K562 (cell line): ENCODE data around the gene CCDC192. TPM values are rescaled to one million over a fixed set of nuclear protein-coding genes. Genes with fewer than 3 reads are reported as not detected.

Experiments
- ATAC-seq: fragments of 200-7000 bp; cut with Tn5 transposase; 3 replicates; pipeline ENCODE4 v1.9.1; 2020; ENCODE audit warnings: moderate library complexity
- BruUV-seq: library from RNA; stranded (reverse); fragments of 400-500 nt; replicated peaks from 2 replicates; lab custom pipeline; 2021; lab: Mats Ljungman, UMichigan
- CTCF ChIA-PET: fragments of 300-600 bp; formaldehyde crosslinking; extraction: SDS; loops from one replicate; lab custom pipeline; 2021; ENCODE audit warnings: low intra/inter-chr PET ratio; lab: Yijun Ruan, JAX
- POLR2A ChIA-PET: fragments of 300-600, 350-650 bp; sonication (Branson Sonifier 250); formaldehyde crosslinking; extraction: SDS; loops from one replicate; lab custom pipeline; 2021; ENCODE audit warnings: antibody characterized with exemption, inconsistent platforms; lab: Yijun Ruan, JAX
- DNase-seq, 4 experiments: peaks; one replicate each; pipeline versions ENCODE4 v3.0.0 to v3.0.0-alpha.2; 2011 to 2018; ENCODE audit warnings: low spot score in 3 of 4, mixed read lengths in 3 of 4; ENCODE audit errors: extremely low read depth in 1 of 4
- FAIRE-seq: peaks from 2 replicates; lab custom pipeline; 2011; peaks lifted over from hg19 to GRCh38; lab: Jason Lieb, UNC
- H2AFZ ChIP-seq: 2 replicates; pipeline ENCODE4 v1.6.0; 2011; ENCODE audit warnings: low read depth, low read length, control low read depth, inconsistent platforms
- H3K27ac ChIP-seq: fragments of 200-600 bp; 3 replicates; pipeline ENCODE4 v1.8.0; 2011; ENCODE audit warnings: low read depth, mild to moderate bottlenecking, control low read depth, inconsistent platforms, low read length, moderate library complexity, mixed read lengths; ENCODE audit errors: extremely low read depth
- H3K27me3 ChIP-seq, 2 experiments: fragments of 300-600 bp in 1 of 2; 2 replicates in 1 of 2; 3 replicates in 1 of 2; pipeline versions ENCODE4 v1.6.0 to v1.8.0; 2011; ENCODE audit warnings: inconsistent platforms in 2 of 2, low read length in 2 of 2, mild to moderate bottlenecking in 1 of 2, mixed read lengths in 1 of 2, moderate library complexity in 1 of 2; ENCODE audit not compliant: control insufficient read depth in 2 of 2, insufficient read depth in 2 of 2
- H3K36me3 ChIP-seq: fragments of 300-600 bp; 3 replicates; pipeline ENCODE4 v1.8.0; 2011; ENCODE audit warnings: mild to moderate bottlenecking, low read length, inconsistent platforms; ENCODE audit not compliant: control insufficient read depth, insufficient read depth
- H3K4me1 ChIP-seq, 2 experiments: fragments of 200-600 bp in 1 of 2; replicated peaks in 1 of 2; 2 replicates in 1 of 2; 3 replicates in 1 of 2; pipeline versions ENCODE4 v1.5.1 to v1.8.0; 2011; ENCODE audit warnings: inconsistent platforms in 2 of 2, low read length in 2 of 2, mild to moderate bottlenecking in 1 of 2, mixed read lengths in 1 of 2, moderate library complexity in 1 of 2; ENCODE audit not compliant: control insufficient read depth in 2 of 2, insufficient read depth in 2 of 2
- H3K4me2 ChIP-seq: 2 replicates; pipeline ENCODE4 v1.6.1; 2011; ENCODE audit warnings: low read length, control low read depth, inconsistent platforms, mixed read lengths; ENCODE audit not compliant: insufficient read depth
- H3K4me3 ChIP-seq: fragments of 200-600 bp; sonication (generic), shearing (Covaris generic); 2 replicates; pipeline ENCODE4 v1.5.1; 2016; ENCODE audit warnings: control low read depth, inconsistent platforms
- H3K79me2 ChIP-seq: fragments of 200-600 bp; 3 replicates; pipeline ENCODE4 v1.8.0; 2011; ENCODE audit warnings: low read length, inconsistent platforms; ENCODE audit not compliant: control insufficient read depth, insufficient read depth
- H3K9ac ChIP-seq, 2 experiments: 2 replicates each; pipeline versions ENCODE4 v1.6.0 to v1.6.1; 2011; ENCODE audit warnings: low read depth in 2 of 2, low read length in 2 of 2, control low read depth in 1 of 2, inconsistent platforms in 1 of 2, mild to moderate bottlenecking in 1 of 2, mixed read lengths in 1 of 2; ENCODE audit not compliant: insufficient read depth in 1 of 2
- H3K9me1 ChIP-seq: one replicate; pipeline ENCODE4 v1.6.0; 2011; ENCODE audit warnings: inconsistent platforms, mild to moderate bottlenecking, low read length, moderate library complexity; ENCODE audit not compliant: control insufficient read depth, insufficient read depth
- H3K9me3 ChIP-seq: replicated peaks from 2 replicates; pipeline ENCODE4 v1.5.1; 2011; ENCODE audit warnings: low read depth, low read length, inconsistent platforms; ENCODE audit not compliant: control insufficient read depth, insufficient read depth
- H4K20me1 ChIP-seq: replicated peaks from 2 replicates; pipeline ENCODE4 v1.6.1; 2011; ENCODE audit warnings: low read length, inconsistent platforms, mixed read lengths; ENCODE audit not compliant: control insufficient read depth, insufficient read depth
- CHD1 ChIP-seq: fragments of 200-600 bp; sonication (generic); IDR thresholded peaks from one replicate; pipeline ENCODE4 v1.6.1; 2012; ENCODE audit warnings: mild to moderate bottlenecking, moderate library complexity, low read length, inconsistent platforms
- DIDO1 ChIP-seq: fragments of 450-650 bp; IDR thresholded peaks from 2 replicates; pipeline ENCODE4 v1.6.1; 2016; ENCODE audit warnings: low read depth, missing biosample characterization, missing genetic modification characterization
- MEIS2 ChIP-seq: fragments of 450-650 bp; IDR thresholded peaks from 2 replicates; pipeline ENCODE4 v1.6.1; 2014; ENCODE audit warnings: mild to moderate bottlenecking; ENCODE audit not compliant: partially characterized antibody
- TARDBP ChIP-seq: fragments of 450-650 bp; IDR thresholded peaks from 2 replicates; pipeline ENCODE4 v1.6.1; 2016
- ZNF143 ChIP-seq: sonication (generic); formaldehyde crosslinking; IDR thresholded peaks from 2 replicates; pipeline ENCODE4 v1.9.0; 2022; ENCODE audit warnings: mild to moderate bottlenecking, missing genetic modification reagents
- WGBS: fragments of 100-300 bp; shearing (Covaris generic); methylation state at CpG from one replicate; pipeline ENCODE4 v1.1.6; 2016; ENCODE audit warnings: low coverage, mixed read lengths; ENCODE audit not compliant: insufficient coverage; ENCODE audit errors: missing lambda C conversion rate; 5-methylcytosine and 5-hydroxymethylcytosine counted together
- in situ Hi-C: fragments of 300-500 bp; cut with MboI; formaldehyde crosslinking; loops from 4 replicates; pipeline ENCODE4 v1.15.0; 2018; ENCODE audit warnings: inconsistent platforms, mixed read lengths
- intact Hi-C: fragments of 100-400 bp; cut with micrococcal nuclease; formaldehyde crosslinking; loops from 2 replicates; pipeline ENCODE4 v1.14.2; 2022
- polyA plus RNA-seq, 8 experiments: library from polyadenylated mRNA; depleted of rRNA in 4 of 8; stranded (reverse) in 5 of 8; unstranded in 3 of 8; fragments of >200 nt; fragmentation: Nextera tagmentation in 2 of 8; fragmentation: Illumina TruSeq in 1 of 8; extraction: Ambion mirVana in 2 of 8; extraction: Trizol in 1 of 8; gene quantifications; 2 replicates each; pipeline versions ENCODE4 v1.2.1 to v1.2.3, GENCODE V29; 2011 to 2014; ENCODE audit warnings: inconsistent platforms in 1 of 8, missing spikeins in 1 of 8
- total RNA-seq, 7 experiments: library from RNA; depleted of rRNA in 6 of 7; stranded (reverse); fragments of >200 nt in 6 of 7; fragmentation: Illumina TruSeq in 2 of 7; extraction: Trizol in 2 of 7; gene quantifications; 2 replicates each; pipeline versions ENCODE4 v1.2.1 to v1.2.3, GENCODE V29; 2011 to 2021; ENCODE audit warnings: low replicate concordance in 1 of 7
- TF ChIP-seq, protein P1 (sequence below): sonication (generic); formaldehyde crosslinking; IDR thresholded peaks from 2 replicates; pipeline ENCODE4 v1.8.1; 2023; ENCODE audit warnings: mild to moderate bottlenecking, missing genetic modification reagents
- TF ChIP-seq, protein P2 (sequence below): fragments of 450-650 bp; formaldehyde crosslinking; IDR thresholded peaks from 2 replicates; pipeline ENCODE4 v1.4.0; 2022; ENCODE audit warnings: mild to moderate bottlenecking, moderate library complexity

The CCDC192 gene
- total and polyA plus RNA-seq, 9 of the 15 experiments (the other 6 are each of a cell fraction or from before 2014, with no cell fraction given): 0.21 to 0.66 (median 0.38) TPM; not detected in 2

DNA sequence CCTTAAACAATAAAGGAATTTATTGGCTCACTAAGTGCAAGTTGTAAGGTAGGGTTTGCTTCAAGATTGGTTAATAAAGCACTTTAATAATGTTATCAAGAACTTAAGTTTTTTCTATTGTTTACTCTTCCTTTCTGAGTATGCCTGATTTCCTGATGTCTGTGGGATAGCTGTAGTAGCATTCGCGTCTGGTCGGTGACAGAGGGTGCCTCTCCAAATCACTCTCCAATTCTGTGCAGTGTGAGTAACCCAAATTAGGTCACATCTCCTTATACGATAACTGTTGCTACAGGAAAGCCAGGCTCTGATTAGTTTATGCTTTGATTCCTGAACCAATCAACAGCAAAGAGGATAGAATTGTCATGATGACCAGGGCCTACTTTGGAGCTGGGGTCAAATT, 90.7 kb downstream of the CCDC192 start:
- Histone ChIP-seq H4K20me1 (no peaks in the 10 kb centered on the region), H3K27me3 (no peaks in the 10 kb centered on the region; a peak in 1 of 5 replicates), H3K9me1 (no peaks in the 10 kb centered on the region), H3K4me3 (no peak overlapping the region), H3K36me3 (no peaks in the 10 kb centered on the region), H3K9me3 (no peaks in the 10 kb centered on the region), H3K4me2 (no peak overlapping the region), H2AFZ (no peak overlapping the region), H3K79me2 (no peaks in the 10 kb centered on the region), H3K4me1 (no peaks in the 10 kb centered on the region), H3K27ac (no peak overlapping the region), H3K9ac (no peak overlapping the region)
- intact Hi-C loops (no loop called here), in situ Hi-C loops (no loop called here)
- ChIA-PET POLR2A (interaction anchor here (1.0 to 1.5 kb wide), 2 partner anchors 9 to 12 kb away, joined by 3 read pairs; no protein-coding TSS in a partner anchor), CTCF (no interaction called here)
- no peak for DNase-seq
- ATAC-seq: no peak
- BruUV-seq: no TSS peak
- WGBS: 19% methylated on average over 4 of the region's 4 CpGs
- no peak for FAIRE-seq
- TF ChIP-seq ZNF143 (CRISPR knock-in tag) (no peak), TARDBP (no peak), CHD1 (no peak), MEIS2 (no peak), DIDO1 (no peak)
- TF ChIP-seq, protein P1, sequence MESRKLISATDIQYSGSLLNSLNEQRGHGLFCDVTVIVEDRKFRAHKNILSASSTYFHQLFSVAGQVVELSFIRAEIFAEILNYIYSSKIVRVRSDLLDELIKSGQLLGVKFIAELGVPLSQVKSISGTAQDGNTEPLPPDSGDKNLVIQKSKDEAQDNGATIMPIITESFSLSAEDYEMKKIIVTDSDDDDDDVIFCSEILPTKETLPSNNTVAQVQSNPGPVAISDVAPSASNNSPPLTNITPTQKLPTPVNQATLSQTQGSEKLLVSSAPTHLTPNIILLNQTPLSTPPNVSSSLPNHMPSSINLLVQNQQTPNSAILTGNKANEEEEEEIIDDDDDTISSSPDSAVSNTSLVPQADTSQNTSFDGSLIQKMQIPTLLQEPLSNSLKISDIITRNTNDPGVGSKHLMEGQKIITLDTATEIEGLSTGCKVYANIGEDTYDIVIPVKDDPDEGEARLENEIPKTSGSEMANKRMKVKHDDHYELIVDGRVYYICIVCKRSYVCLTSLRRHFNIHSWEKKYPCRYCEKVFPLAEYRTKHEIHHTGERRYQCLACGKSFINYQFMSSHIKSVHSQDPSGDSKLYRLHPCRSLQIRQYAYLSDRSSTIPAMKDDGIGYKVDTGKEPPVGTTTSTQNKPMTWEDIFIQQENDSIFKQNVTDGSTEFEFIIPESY (CRISPR knock-in tag): no peak
- TF ChIP-seq, protein P2, sequence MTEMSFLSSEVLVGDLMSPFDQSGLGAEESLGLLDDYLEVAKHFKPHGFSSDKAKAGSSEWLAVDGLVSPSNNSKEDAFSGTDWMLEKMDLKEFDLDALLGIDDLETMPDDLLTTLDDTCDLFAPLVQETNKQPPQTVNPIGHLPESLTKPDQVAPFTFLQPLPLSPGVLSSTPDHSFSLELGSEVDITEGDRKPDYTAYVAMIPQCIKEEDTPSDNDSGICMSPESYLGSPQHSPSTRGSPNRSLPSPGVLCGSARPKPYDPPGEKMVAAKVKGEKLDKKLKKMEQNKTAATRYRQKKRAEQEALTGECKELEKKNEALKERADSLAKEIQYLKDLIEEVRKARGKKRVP (CRISPR knock-in tag): no peak
